ENCODE results near the gene CIT. TPM values are rescaled to one million over a fixed set of nuclear protein-coding genes. Genes with fewer than 3 reads are reported as not detected.
A peak's percentile ranks its signal among the peaks of the same experiment; 100 is the strongest.

CIT gene
- total RNA-seq, 1 experiment from 2014 or later: 67.9 TPM

DNA sequence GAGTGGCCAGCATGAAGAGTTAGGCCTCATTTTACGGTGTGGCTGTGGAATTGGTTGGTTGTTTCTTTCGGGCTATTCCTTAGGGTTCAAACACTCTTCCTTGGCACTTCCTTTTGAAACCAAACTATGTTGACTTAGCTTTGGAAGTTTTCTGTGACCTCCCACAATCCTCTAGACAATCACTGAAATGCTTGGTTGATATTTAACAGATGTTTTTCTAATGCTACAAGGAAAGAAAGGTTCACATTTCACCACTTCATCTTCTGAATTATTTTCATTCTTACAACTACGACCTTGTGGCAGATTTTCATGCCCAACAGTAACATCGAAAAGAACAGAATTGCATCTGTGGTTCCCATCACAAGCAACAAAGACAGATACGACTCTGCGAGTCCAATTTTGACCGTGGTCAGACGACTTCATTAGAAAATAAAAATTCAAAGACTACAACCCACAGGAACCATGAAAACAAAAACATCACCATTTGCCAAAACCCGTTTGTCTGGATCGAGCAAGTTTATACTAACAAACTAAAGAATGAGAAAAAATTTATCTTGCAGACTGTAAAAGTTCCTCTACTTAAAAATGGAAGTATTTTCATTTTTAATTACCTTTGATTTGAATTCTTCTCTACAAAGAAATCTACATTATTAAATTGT is 192.3 kb downstream of the CIT start:
- ChIA-PET CTCF (no interaction called here), POLR2A (interaction anchor here (0.6 kb wide), 1 partner anchor 90 kb away, joined by 5 read pairs; no protein-coding TSS in a partner anchor)
- no peak for TF ChIP-seq SIN3A (IDR thresholded peaks at IDR 0.05; ENCODE audit: borderline replicate concordance, insufficient read depth, low read depth, low read length)
- no peak for TF ChIP-seq TCF7L2 (IDR thresholded peaks at IDR 0.05; ENCODE audit: low read depth, low read length)
- TF ChIP-seq, protein P1, sequence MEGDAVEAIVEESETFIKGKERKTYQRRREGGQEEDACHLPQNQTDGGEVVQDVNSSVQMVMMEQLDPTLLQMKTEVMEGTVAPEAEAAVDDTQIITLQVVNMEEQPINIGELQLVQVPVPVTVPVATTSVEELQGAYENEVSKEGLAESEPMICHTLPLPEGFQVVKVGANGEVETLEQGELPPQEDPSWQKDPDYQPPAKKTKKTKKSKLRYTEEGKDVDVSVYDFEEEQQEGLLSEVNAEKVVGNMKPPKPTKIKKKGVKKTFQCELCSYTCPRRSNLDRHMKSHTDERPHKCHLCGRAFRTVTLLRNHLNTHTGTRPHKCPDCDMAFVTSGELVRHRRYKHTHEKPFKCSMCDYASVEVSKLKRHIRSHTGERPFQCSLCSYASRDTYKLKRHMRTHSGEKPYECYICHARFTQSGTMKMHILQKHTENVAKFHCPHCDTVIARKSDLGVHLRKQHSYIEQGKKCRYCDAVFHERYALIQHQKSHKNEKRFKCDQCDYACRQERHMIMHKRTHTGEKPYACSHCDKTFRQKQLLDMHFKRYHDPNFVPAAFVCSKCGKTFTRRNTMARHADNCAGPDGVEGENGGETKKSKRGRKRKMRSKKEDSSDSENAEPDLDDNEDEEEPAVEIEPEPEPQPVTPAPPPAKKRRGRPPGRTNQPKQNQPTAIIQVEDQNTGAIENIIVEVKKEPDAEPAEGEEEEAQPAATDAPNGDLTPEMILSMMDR (IDR thresholded peaks at IDR 0.05): no peak
- TF ChIP-seq, protein P2, sequence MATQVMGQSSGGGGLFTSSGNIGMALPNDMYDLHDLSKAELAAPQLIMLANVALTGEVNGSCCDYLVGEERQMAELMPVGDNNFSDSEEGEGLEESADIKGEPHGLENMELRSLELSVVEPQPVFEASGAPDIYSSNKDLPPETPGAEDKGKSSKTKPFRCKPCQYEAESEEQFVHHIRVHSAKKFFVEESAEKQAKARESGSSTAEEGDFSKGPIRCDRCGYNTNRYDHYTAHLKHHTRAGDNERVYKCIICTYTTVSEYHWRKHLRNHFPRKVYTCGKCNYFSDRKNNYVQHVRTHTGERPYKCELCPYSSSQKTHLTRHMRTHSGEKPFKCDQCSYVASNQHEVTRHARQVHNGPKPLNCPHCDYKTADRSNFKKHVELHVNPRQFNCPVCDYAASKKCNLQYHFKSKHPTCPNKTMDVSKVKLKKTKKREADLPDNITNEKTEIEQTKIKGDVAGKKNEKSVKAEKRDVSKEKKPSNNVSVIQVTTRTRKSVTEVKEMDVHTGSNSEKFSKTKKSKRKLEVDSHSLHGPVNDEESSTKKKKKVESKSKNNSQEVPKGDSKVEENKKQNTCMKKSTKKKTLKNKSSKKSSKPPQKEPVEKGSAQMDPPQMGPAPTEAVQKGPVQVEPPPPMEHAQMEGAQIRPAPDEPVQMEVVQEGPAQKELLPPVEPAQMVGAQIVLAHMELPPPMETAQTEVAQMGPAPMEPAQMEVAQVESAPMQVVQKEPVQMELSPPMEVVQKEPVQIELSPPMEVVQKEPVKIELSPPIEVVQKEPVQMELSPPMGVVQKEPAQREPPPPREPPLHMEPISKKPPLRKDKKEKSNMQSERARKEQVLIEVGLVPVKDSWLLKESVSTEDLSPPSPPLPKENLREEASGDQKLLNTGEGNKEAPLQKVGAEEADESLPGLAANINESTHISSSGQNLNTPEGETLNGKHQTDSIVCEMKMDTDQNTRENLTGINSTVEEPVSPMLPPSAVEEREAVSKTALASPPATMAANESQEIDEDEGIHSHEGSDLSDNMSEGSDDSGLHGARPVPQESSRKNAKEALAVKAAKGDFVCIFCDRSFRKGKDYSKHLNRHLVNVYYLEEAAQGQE (IDR thresholded peaks at IDR 0.05; ENCODE audit: insufficient read depth in 1 of 2, low read depth in 2 of 2, low read length in 1 of 2): no peak
- no peak for TF ChIP-seq POLR2AphosphoS5 (IDR thresholded peaks at IDR 0.05; ENCODE audit: low read depth, low read length)
- intact Hi-C loops (cut with micrococcal nuclease; ENCODE audit: unreplicated experiment) (no loop called here), in situ Hi-C loops (cut with HindIII; ENCODE audit: low pct_unique_long_range_greater_than_20kb, low sequenced_read_pairs) (no loop called here)
- peaks cover 15% of the 10 kb centered on the region for H3K4me1 ChIP-seq (ENCODE audit: control insufficient read depth, insufficient read depth, low read length)
- no peak for ATAC-seq
- no peak overlapping the region; the same call in 1 of the 2 replicates for H3K27ac ChIP-seq (ENCODE audit: low read length)
- H3K36me3 ChIP-seq (ENCODE audit: control insufficient read depth, insufficient read depth, low read length): 0 out of 2 replicates have a peak, but pooled peaks cover 2% of the 10 kb centered on the region
- no peaks in the 10 kb centered on the region for H3K9me3 ChIP-seq (ENCODE audit: control insufficient read depth, insufficient read depth, low read depth, low read length)
- BruUV-seq (replicated peaks): no TSS peak
- no peaks in the 10 kb centered on the region for H3K27me3 ChIP-seq (ENCODE audit: control insufficient read depth, insufficient read depth, low read length)
- DNase-seq (ENCODE audit: low read depth, low spot score): no peak
- H3K4me3 ChIP-seq (ENCODE audit: low read depth in 2 of 2, low read length in 2 of 2): no peak overlapping the region

DNA sequence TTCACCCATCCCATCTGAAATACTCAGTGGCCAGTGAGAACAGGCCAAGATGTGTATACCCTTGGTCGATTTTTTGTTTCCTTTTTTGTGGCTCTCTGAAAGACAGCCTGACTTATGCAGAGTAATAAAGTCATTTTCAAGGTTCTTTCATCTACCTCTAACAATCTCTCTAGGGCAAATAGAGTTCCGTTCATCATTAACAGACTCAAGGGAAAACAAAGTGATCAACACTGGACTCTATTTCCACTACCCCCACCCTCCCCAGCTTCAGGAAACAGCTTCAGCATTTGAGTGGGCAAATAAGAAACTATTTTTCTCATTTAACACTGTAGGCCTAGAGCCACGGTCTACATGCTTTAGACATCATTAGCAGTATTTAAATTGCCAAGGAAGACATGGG is 193.3 kb downstream of the CIT start:
- intact Hi-C loops (cut with micrococcal nuclease; ENCODE audit: unreplicated experiment) (no loop called here), in situ Hi-C loops (cut with HindIII; ENCODE audit: low pct_unique_long_range_greater_than_20kb, low sequenced_read_pairs) (no loop called here)
- TF ChIP-seq POLR2AphosphoS5 (IDR thresholded peaks at IDR 0.05; ENCODE audit: low read depth, low read length) (no peak), TCF7L2 (IDR thresholded peaks at IDR 0.05; ENCODE audit: low read depth, low read length) (no peak), SIN3A (IDR thresholded peaks at IDR 0.05; ENCODE audit: borderline replicate concordance, insufficient read depth, low read depth, low read length) (no peak)
- TF ChIP-seq, protein P2 (IDR thresholded peaks at IDR 0.05; ENCODE audit: insufficient read depth in 1 of 2, low read depth in 2 of 2, low read length in 1 of 2): no peak
- TF ChIP-seq, protein P1 (IDR thresholded peaks at IDR 0.05): no peak
- ChIA-PET POLR2A (no interaction called here), CTCF (no interaction called here)
- no peak for DNase-seq (ENCODE audit: low read depth, low spot score)
- H3K36me3 ChIP-seq (ENCODE audit: control insufficient read depth, insufficient read depth, low read length): peaks cover 7% of the 10 kb centered on the region; the same call in 1 of the 2 replicates
- H3K4me3 ChIP-seq (ENCODE audit: low read depth in 2 of 2, low read length in 2 of 2): no peak overlapping the region
- H3K27ac ChIP-seq (ENCODE audit: low read length): peak overlapping the region; percentile 17; the same call in 1 of the 2 replicates
- no peaks in the 10 kb centered on the region for H3K9me3 ChIP-seq (ENCODE audit: control insufficient read depth, insufficient read depth, low read depth, low read length)
- no peak for ATAC-seq
- no TSS peak for BruUV-seq (replicated peaks)
- H3K27me3 ChIP-seq (ENCODE audit: control insufficient read depth, insufficient read depth, low read length): no peaks in the 10 kb centered on the region
- peaks cover 15% of the 10 kb centered on the region for H3K4me1 ChIP-seq (ENCODE audit: control insufficient read depth, insufficient read depth, low read length)
